IMR-90 (cell line): ENCODE results near the gene ISM2. TPM values are rescaled to one million over a fixed set of nuclear protein-coding genes. Genes with fewer than 3 reads are reported as not detected.

Experiments used
- ATAC-seq: fragments of 200-7000 bp; cut with Tn5 transposase; 2 replicates; pipeline ENCODE4 v1.9.1; 2020; ENCODE audit warnings: low read depth, mild to moderate bottlenecking, moderate library complexity
- BruUV-seq: library from RNA; stranded (reverse); fragments of 400-500 nt; replicated peaks from 2 replicates; lab custom pipeline; 2021; lab: Mats Ljungman, UMichigan
- CTCF ChIA-PET: fragments of 300-600 bp; formaldehyde crosslinking; extraction: SDS; loops from one replicate; lab custom pipeline; 2021; ENCODE audit warnings: antibody characterized with exemption; lab: Yijun Ruan, JAX
- POLR2A ChIA-PET: fragments of 300-600 bp; sonication (Branson Sonifier 250); formaldehyde crosslinking; loops from one replicate; lab custom pipeline; 2022; ENCODE audit warnings: antibody characterized with exemption; ENCODE audit not compliant: unreplicated experiment; lab: Charles Lee
- DNase-seq: peaks from one replicate; pipeline ENCODE4 v3.0.0; 2013
- H2AFZ ChIP-seq: replicated peaks from 2 replicates; pipeline ENCODE3; 2013; ENCODE audit warnings: low read length, mild to moderate bottlenecking; ENCODE audit not compliant: poor library complexity
- H2AK5ac ChIP-seq: 2 replicates; pipeline ENCODE4 v1.6.1; 2013; ENCODE audit warnings: low read depth, low read length, inconsistent platforms
- H2AK9ac ChIP-seq: replicated peaks from 2 replicates; pipeline ENCODE3; 2013; ENCODE audit warnings: mild to moderate bottlenecking, low read depth, low read length, moderate library complexity; ENCODE audit not compliant: poor library complexity
- H2BK120ac ChIP-seq: 2 replicates; pipeline ENCODE4 v1.6.1; 2013; ENCODE audit warnings: low read depth, low read length, inconsistent platforms
- H2BK15ac ChIP-seq: 3 replicates; pipeline ENCODE4 v1.6.1; 2013; ENCODE audit warnings: low read depth, low read length, inconsistent platforms
- H2BK20ac ChIP-seq: 2 replicates; pipeline ENCODE4 v1.6.1; 2013; ENCODE audit warnings: low read depth, mild to moderate bottlenecking, inconsistent platforms, low read length, moderate library complexity
- H2BK5ac ChIP-seq: 2 replicates; pipeline ENCODE4 v1.6.1; 2013; ENCODE audit warnings: mild to moderate bottlenecking, low read depth, low read length, inconsistent platforms; ENCODE audit not compliant: poor library complexity, severe bottlenecking
- H3K14ac ChIP-seq: replicated peaks from 2 replicates; pipeline ENCODE4 v1.6.1; 2013; ENCODE audit warnings: low read depth, low read length, inconsistent platforms
- H3K18ac ChIP-seq: 2 replicates; pipeline ENCODE4 v1.6.1; 2013; ENCODE audit warnings: low read depth, low read length, control low read depth
- H3K23ac ChIP-seq: 2 replicates; pipeline ENCODE4 v1.6.1; 2013; ENCODE audit warnings: low read depth, low read length, inconsistent platforms
- H3K27ac ChIP-seq: 2 replicates; pipeline ENCODE4 v1.5.1; 2013; ENCODE audit warnings: mild to moderate bottlenecking, control low read depth, low read length; ENCODE audit not compliant: insufficient read depth
- H3K27me3 ChIP-seq: 2 replicates; pipeline ENCODE4 v1.6.1; 2013; ENCODE audit warnings: low read length; ENCODE audit not compliant: control insufficient read depth, insufficient read depth
- H3K36me3 ChIP-seq: 2 replicates; pipeline ENCODE4 v1.6.1; 2013; ENCODE audit warnings: low read length, mixed read lengths; ENCODE audit not compliant: control insufficient read depth, insufficient read depth
- H3K4ac ChIP-seq: 2 replicates; pipeline ENCODE4 v1.6.1; 2013; ENCODE audit warnings: low read depth, low read length, inconsistent platforms
- H3K4me1 ChIP-seq: 2 replicates; pipeline ENCODE4 v1.6.1; 2013; ENCODE audit warnings: low read length, mixed read lengths; ENCODE audit not compliant: control insufficient read depth, insufficient read depth
- H3K4me2 ChIP-seq: 2 replicates; pipeline ENCODE4 v1.6.1; 2013; ENCODE audit warnings: low read depth, mild to moderate bottlenecking, control low read depth, low read length, moderate library complexity
- H3K4me3 ChIP-seq: 2 replicates; pipeline ENCODE4 v1.5.1; 2013; ENCODE audit warnings: low read depth, mild to moderate bottlenecking, control low read depth, low read length, moderate library complexity; ENCODE audit not compliant: insufficient read depth
- H3K56ac ChIP-seq: 2 replicates; pipeline ENCODE4 v1.6.1; 2013; ENCODE audit warnings: low read length, inconsistent platforms; ENCODE audit not compliant: insufficient read depth; ENCODE audit errors: extremely low read depth
- H3K79me1 ChIP-seq, 2 experiments: 2 replicates each; pipeline ENCODE4 v1.6.1; 2013; ENCODE audit warnings: low read length in 2 of 2, inconsistent platforms in 1 of 2, low read depth in 1 of 2
- H3K9ac ChIP-seq: 2 replicates; pipeline ENCODE4 v1.6.1; 2013; ENCODE audit warnings: low read depth, low read length, control low read depth
- H3K9me1 ChIP-seq: 2 replicates; pipeline ENCODE4 v1.6.1; 2013; ENCODE audit warnings: low read length, inconsistent platforms; ENCODE audit not compliant: insufficient read depth
- H3K9me3 ChIP-seq: 2 replicates; pipeline ENCODE4 v1.6.1; 2013; ENCODE audit warnings: low read length; ENCODE audit not compliant: control insufficient read depth, insufficient read depth
- H4K20me1 ChIP-seq: 2 replicates; pipeline ENCODE4 v1.6.1; 2013; ENCODE audit warnings: low read length, inconsistent platforms; ENCODE audit not compliant: insufficient read depth
- H4K5ac ChIP-seq: 2 replicates; pipeline ENCODE4 v1.6.1; 2013; ENCODE audit warnings: mild to moderate bottlenecking, low read depth, low read length, control low read depth
- H4K8ac ChIP-seq, 2 experiments: 2 replicates each; pipeline ENCODE4 v1.6.1; 2013; ENCODE audit warnings: low read depth in 2 of 2, low read length in 2 of 2, control low read depth in 1 of 2, inconsistent platforms in 1 of 2
- H4K91ac ChIP-seq: 2 replicates; pipeline ENCODE4 v1.6.1; 2013; ENCODE audit warnings: low read depth, low read length, inconsistent platforms; ENCODE audit not compliant: insufficient read depth
- BHLHE40 ChIP-seq: fragments of 150-350 bp; IDR thresholded peaks from 2 replicates; pipeline ENCODE4 v1.6.1; 2016; ENCODE audit warnings: mild to moderate bottlenecking, low read depth, low read length
- CEBPB ChIP-seq: IDR thresholded peaks from 2 replicates; pipeline ENCODE4 v1.6.1; 2012; ENCODE audit warnings: low read depth, low read length, improper control_type of control experiment
- CHD1 ChIP-seq: IDR thresholded peaks from 2 replicates; pipeline ENCODE4 v1.6.1; 2012; ENCODE audit warnings: low read depth, low read length, improper control_type of control experiment
- FOS ChIP-seq: fragments of 150-350 bp; IDR thresholded peaks from 2 replicates; pipeline ENCODE4 v1.6.1; 2016; ENCODE audit warnings: low read depth, low read length
- NFE2L2 ChIP-seq: fragments of 150-350 bp; IDR thresholded peaks from 2 replicates; pipeline ENCODE4 v1.6.1; 2016; ENCODE audit warnings: low read depth, mild to moderate bottlenecking, low read length
- RAD21 ChIP-seq: IDR thresholded peaks from 2 replicates; pipeline ENCODE4 v1.6.1; 2012; ENCODE audit warnings: low read length, improper control_type of control experiment
- RCOR1 ChIP-seq: IDR thresholded peaks from 2 replicates; pipeline ENCODE4 v1.6.1; 2012; ENCODE audit warnings: mild to moderate bottlenecking, low read length, improper control_type of control experiment; ENCODE audit not compliant: insufficient replicate concordance
- SMC3 ChIP-seq: fragments of 150-350 bp; IDR thresholded peaks from 2 replicates; pipeline ENCODE4 v1.6.1; 2016; ENCODE audit warnings: low read depth, mild to moderate bottlenecking, antibody characterized with exemption, low read length, moderate library complexity
- dilution Hi-C: fragments of 300-500 bp; cut with HindIII; formaldehyde crosslinking; loops from one replicate; pipeline ENCODE4 v1.14.3; 2018; ENCODE audit warnings: low sequenced_read_pairs; ENCODE audit not compliant: unreplicated experiment
- in situ Hi-C: fragments of 300-500 bp; cut with MboI; formaldehyde crosslinking; loops from 3 replicates; pipeline ENCODE4 v1.14.3; 2019; ENCODE audit warnings: low sequenced_read_pairs, inconsistent platforms, mixed read lengths
- intact Hi-C: fragments of 100-400 bp; cut with micrococcal nuclease; formaldehyde crosslinking; loops from 2 replicates; pipeline ENCODE4 v1.10.0; 2022
- polyA plus RNA-seq, 3 experiments: library from polyadenylated mRNA; depleted of rRNA; stranded (reverse); fragments of >200 nt; gene quantifications; 2 replicates each; pipeline ENCODE4 v1.2.3, GENCODE V29; 2012; ENCODE audit warnings: low replicate concordance in 1 of 3
- total RNA-seq: library from RNA; depleted of rRNA; stranded (reverse); fragments of >200 nt; gene quantifications from 2 replicates; pipeline ENCODE4 v1.2.3, GENCODE V29; 2012

Gene ISM2
- total and polyA plus RNA-seq, 2 of the 4 experiments (the other 2 are of a cell fraction) = under 0.01 to 0.12 TPM

- in situ Hi-C loops (no loop called here), dilution Hi-C loops (no loop called here), intact Hi-C loops (no loop called here)
- ChIA-PET CTCF (no interaction called here), POLR2A (no interaction called here)
- Histone ChIP-seq H2AFZ (no peak overlapping the region), H2AK5ac (no peak overlapping the region), H3K9ac (no peak overlapping the region), H3K79me1 (peaks cover 7 to 14% of the 10 kb centered on the region in 2 experiments; a peak in 1 of 4 replicates), H2AK9ac (no peak overlapping the region), H4K8ac (no peak overlapping the region), H2BK120ac (no peak overlapping the region), H4K5ac (no peak overlapping the region), H3K4me3 (no peak overlapping the region), H3K4me2 (no peak overlapping the region), H3K9me1 (no peaks in the 10 kb centered on the region), H2BK15ac (no peak overlapping the region), H3K4ac (no peak overlapping the region), H3K18ac (no peak overlapping the region), H3K9me3 (no peaks in the 10 kb centered on the region), H3K14ac (no peak overlapping the region), H3K56ac (no peak overlapping the region), H3K27ac (no peak overlapping the region; the same call in 1 of the 2 replicates), H2BK20ac (no peak overlapping the region), H3K23ac (no peak overlapping the region), H4K91ac (no peak overlapping the region), H3K27me3 (no peaks in the 10 kb centered on the region), H4K20me1 (peaks cover 3% of the 10 kb centered on the region; the same call in 1 of the 2 replicates), H3K36me3 (no peaks in the 10 kb centered on the region; the same call in 1 of the 2 replicates), H3K4me1 (0 out of 2 replicates have a peak, but pooled peaks cover 1% of the 10 kb centered on the region), H2BK5ac (no peak overlapping the region)
- no peak for ATAC-seq
- TF ChIP-seq RAD21 (no peak), FOS (no peak), RCOR1 (no peak), NFE2L2 (no peak), CEBPB (no peak), CHD1 (no peak), BHLHE40 (no peak), SMC3 (no peak)
- no peak for DNase-seq
- BruUV-seq = no TSS peak
Observed at GRCh38 chr14:77529963-77530362, 31.3 kb upstream of the ISM2 start.
